HFFc6 (cell line): ENCODE measurements around the gene PCBP4. TPM values are rescaled to one million over a fixed set of nuclear protein-coding genes. Genes with fewer than 3 reads are reported as not detected.
"Not testable (repeated sequence)": the region's sequence is repeated elsewhere in the genome, so short reads cannot be mapped to it uniquely, and the experiment has no call there.

ENCODE experiments used
- DNase-seq: peaks from one replicate; pipeline ENCODE4 v3.0.0-alpha.2; 2018
- H3K27ac Mint-ChIP-seq: 2 replicates; pipeline ENCODE4 v1.8.0; 2020; ENCODE audit warnings: mild to moderate bottlenecking, mixed read lengths
- H3K27me3 Mint-ChIP-seq: 2 replicates; pipeline ENCODE4 v1.8.0; 2021; ENCODE audit warnings: mild to moderate bottlenecking, moderate library complexity, mixed read lengths; ENCODE audit not compliant: insufficient read depth
- H3K36me3 Mint-ChIP-seq: 2 replicates; pipeline ENCODE4 v1.8.0; 2021; ENCODE audit warnings: low read depth, mixed read lengths
- H3K4me1 Mint-ChIP-seq: 2 replicates; pipeline ENCODE4 v1.8.0; 2020; ENCODE audit warnings: low read depth, mixed read lengths
- H3K4me3 Mint-ChIP-seq: 2 replicates; pipeline ENCODE4 v1.8.0; 2020; ENCODE audit warnings: mild to moderate bottlenecking, moderate library complexity, mixed read lengths
- H3K9me3 Mint-ChIP-seq: 2 replicates; pipeline ENCODE4 v1.8.0; 2020; ENCODE audit warnings: mild to moderate bottlenecking, mixed read lengths
- CTCF ChIP-seq: fragments of 200-600 bp; sonication (generic); IDR thresholded peaks from 2 replicates; pipeline ENCODE4 v1.5.0; 2021; ENCODE audit warnings: antibody characterized with exemption, mild to moderate bottlenecking
- total RNA-seq, 6 experiments: library from RNA; stranded (reverse); fragmentation: NEBNext Ultra II Directional; extraction: Animal tissue kit (Norgen Biotek cat#: 25700); gene quantifications; 2 replicates in 1 of 6; 3 replicates in 5 of 6; pipeline ENCODE4 v1.2.3, GENCODE V29; 2021

The PCBP4 gene
- total RNA-seq, 6 experiments from 2014 or later, result 98.6 to 128 (median 110) TPM

DNA sequence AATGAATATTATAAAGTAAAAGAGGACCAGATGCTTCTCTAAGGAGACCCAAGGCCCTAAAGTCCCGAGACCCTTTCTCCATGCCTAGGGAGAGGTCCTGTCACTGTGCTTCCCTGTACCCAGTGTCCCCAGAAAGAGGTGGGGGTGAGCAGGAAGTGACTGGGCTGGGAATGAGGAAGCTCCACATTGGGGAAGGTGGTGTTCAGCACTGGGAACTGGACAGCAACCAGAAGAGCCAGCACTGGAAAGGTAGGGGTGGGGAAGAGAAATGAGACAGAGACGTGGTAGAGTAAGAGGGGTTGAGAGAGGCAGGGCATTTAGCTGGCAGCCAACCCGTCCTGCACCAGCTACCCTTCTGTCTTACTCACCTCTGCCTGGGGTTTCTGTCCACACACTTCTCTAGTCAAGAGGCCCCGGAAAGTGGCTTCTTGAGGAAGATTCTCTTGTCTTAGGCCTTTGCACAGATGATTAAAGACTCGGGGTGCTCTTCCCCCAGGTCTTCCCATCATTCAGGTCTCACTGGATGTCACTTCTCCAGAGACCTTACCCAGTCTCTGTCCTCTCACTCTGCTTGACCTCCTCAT, 37.7 kb downstream of the PCBP4 start:
- Mint-ChIP-seq H3K9me3 (no peaks in the 10 kb centered on the region), H3K27me3 (peaks cover 2% of the 10 kb centered on the region; the same call in 1 of the 2 replicates), H3K4me3 (no peak overlapping the region), H3K27ac (no peak overlapping the region), H3K4me1 (no peaks in the 10 kb centered on the region), H3K36me3 (peaks cover 15% of the 10 kb centered on the region; the same call in 1 of the 2 replicates)
- TF ChIP-seq CTCF, result no peak
- DNase-seq, result no peak

- not testable (repeated sequence) for H3K27ac Mint-ChIP-seq, DNase-seq, H3K4me3 Mint-ChIP-seq, H3K9me3 Mint-ChIP-seq, H3K27me3 Mint-ChIP-seq, H3K4me1 Mint-ChIP-seq
- peaks cover 14% of the 10 kb centered on the region; the same call in 1 of the 2 replicates for H3K36me3 Mint-ChIP-seq
Observed at GRCh38 chr3:51928981-51929380, 38.3 kb downstream of the PCBP4 start.

GRCh38 chr3:51928438-51928837, 38.8 kb downstream of the PCBP4 start:
- Mint-ChIP-seq H3K9me3 (no peaks in the 10 kb centered on the region), H3K36me3 (peaks cover 12% of the 10 kb centered on the region; the same call in 1 of the 2 replicates), H3K4me3 (no peak overlapping the region), H3K27me3 (peaks cover 2% of the 10 kb centered on the region; the same call in 1 of the 2 replicates), H3K27ac (no peak overlapping the region), H3K4me1 (no peaks in the 10 kb centered on the region)
- TF ChIP-seq CTCF, result no peak
- DNase-seq, result no peak

GRCh38 chr3:51927061-51927977, 39.9 kb downstream of the PCBP4 start:
- H3K36me3 Mint-ChIP-seq, result peaks cover 11% of the 10 kb centered on the region; the same call in 1 of the 2 replicates
- H3K9me3 Mint-ChIP-seq, result no peaks in the 10 kb centered on the region
- peaks cover 2% of the 10 kb centered on the region; the same call in 1 of the 2 replicates for H3K27me3 Mint-ChIP-seq
- H3K4me1 Mint-ChIP-seq, result no peaks in the 10 kb centered on the region
- no peak for TF ChIP-seq CTCF
- H3K27ac Mint-ChIP-seq, result no peak overlapping the region
- DNase-seq, result no peak
- H3K4me3 Mint-ChIP-seq, result no peak overlapping the region

DNA sequence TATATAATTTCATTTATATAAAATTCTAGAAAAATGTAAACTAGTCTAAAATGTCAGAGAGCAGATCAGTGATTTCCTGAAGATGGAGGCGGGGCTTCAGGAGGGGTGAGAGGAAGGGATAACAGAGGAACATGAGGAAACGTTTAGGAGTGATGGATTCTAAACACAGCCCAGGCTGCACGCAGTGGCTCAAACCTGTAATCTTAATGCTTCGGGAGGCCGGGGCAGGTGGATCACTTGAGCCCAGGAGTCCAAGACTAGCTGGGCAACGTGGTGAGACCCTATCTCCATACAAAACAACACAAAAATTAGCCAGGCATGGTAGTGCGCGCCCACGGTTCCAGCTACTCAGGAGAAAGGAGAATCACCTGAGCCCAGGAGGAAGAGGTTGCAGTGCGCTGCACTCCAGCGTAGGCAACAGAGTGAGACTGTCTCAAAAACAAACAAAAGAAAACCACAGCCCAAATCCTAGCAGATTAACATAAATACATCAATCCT, 46.1 kb downstream of the PCBP4 start:
- Mint-ChIP-seq H3K36me3 (no peaks in the 10 kb centered on the region), H3K4me1 (no peaks in the 10 kb centered on the region), H3K27ac (no peak overlapping the region), H3K4me3 (no peak overlapping the region), H3K27me3 (peaks cover 5% of the 10 kb centered on the region), H3K9me3 (no peaks in the 10 kb centered on the region)
- TF ChIP-seq CTCF, result no peak
- no peak for DNase-seq

DNA sequence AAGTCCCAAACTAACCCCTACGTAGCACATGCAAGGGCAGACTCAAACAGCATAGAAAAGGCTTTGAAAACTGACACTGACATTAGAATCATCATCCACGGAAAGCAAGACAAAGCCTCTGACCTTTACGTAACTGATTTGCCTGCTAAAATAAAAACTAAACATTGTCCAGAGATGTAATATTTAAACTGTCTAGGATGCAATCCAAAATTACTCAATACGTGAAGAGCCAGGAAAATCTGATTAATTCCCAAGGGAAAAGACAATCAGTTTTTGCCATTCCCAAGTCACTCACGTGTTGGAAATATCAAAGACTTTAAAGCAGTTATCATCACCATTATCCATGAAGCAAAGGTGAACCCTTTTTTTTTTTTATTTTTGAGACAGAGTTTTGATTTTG, 50.8 kb downstream of the PCBP4 start:
- Mint-ChIP-seq H3K9me3 (no peaks in the 10 kb centered on the region), H3K4me3 (no peak overlapping the region), H3K27me3 (peaks cover 6% of the 10 kb centered on the region), H3K36me3 (no peaks in the 10 kb centered on the region), H3K4me1 (no peaks in the 10 kb centered on the region), H3K27ac (no peak overlapping the region)
- no peak for DNase-seq
- no peak for TF ChIP-seq CTCF
